GM12878 (cell line): ENCODE data around the gene LRRC75B. TPM values are rescaled to one million over a fixed set of nuclear protein-coding genes. Genes with fewer than 3 reads are reported as not detected.
"Not testable (repeated sequence)": the region's sequence is repeated elsewhere in the genome, so short reads cannot be mapped to it uniquely, and the experiment has no call there.

Experiments used
- ATAC-seq: fragments of 200-7000 bp; cut with Tn5 transposase; 3 replicates; pipeline ENCODE4 v1.9.1; 2020; ENCODE audit warnings: mild to moderate bottlenecking, moderate library complexity
- BruUV-seq: library from RNA; stranded (reverse); fragments of 400-500 nt; replicated peaks from 2 replicates; lab custom pipeline; 2021; lab: Mats Ljungman, UMichigan
- CTCF ChIA-PET: fragments of 300-600 bp; sonication (Branson Sonifier 250); formaldehyde crosslinking; extraction: SDS; loops from one replicate; lab custom pipeline; 2021; ENCODE audit warnings: inconsistent platforms; lab: Yijun Ruan, JAX
- POLR2A ChIA-PET: fragments of 350-600 bp; formaldehyde crosslinking; extraction: SDS; loops from one replicate; lab custom pipeline; 2021; ENCODE audit warnings: inconsistent platforms; lab: Charles Lee
- RAD21 ChIA-PET: fragments of 300-600 bp; sonication (Branson Sonifier 250); formaldehyde crosslinking; loops from one replicate; lab custom pipeline; 2023; ENCODE audit warnings: antibody characterized with exemption; ENCODE audit not compliant: unreplicated experiment; lab: Charles Lee
- SMC1A ChIA-PET: fragments of 300-600 bp; sonication (Branson Sonifier 250); formaldehyde crosslinking; loops from one replicate; lab custom pipeline; 2023; ENCODE audit not compliant: unreplicated experiment, uncharacterized antibody; lab: Charles Lee
- DNase-seq: peaks from one replicate; pipeline ENCODE4 v3.0.0-alpha.2; 2011; ENCODE audit warnings: low read depth, low spot score
- FAIRE-seq: peaks from 3 replicates; lab custom pipeline; 2011; peaks lifted over from hg19 to GRCh38; lab: Jason Lieb, UNC
- H2AFZ ChIP-seq: 2 replicates; pipeline ENCODE4 v1.6.0; 2011; ENCODE audit warnings: low read depth, low read length, control low read depth; ENCODE audit not compliant: control insufficient read depth
- H3K27ac ChIP-seq: 2 replicates; pipeline ENCODE4 v1.5.1; 2011; ENCODE audit warnings: control low read depth; ENCODE audit not compliant: control insufficient read depth, insufficient read depth
- H3K27me3 ChIP-seq, 2 experiments: replicated peaks in 1 of 2; 2 replicates each; pipeline versions ENCODE4 v1.6.0 to v1.6.1; 2011; ENCODE audit warnings: low read length in 1 of 2; ENCODE audit not compliant: control insufficient read depth in 2 of 2, insufficient read depth in 2 of 2
- H3K36me3 ChIP-seq, 2 experiments: 2 replicates each; pipeline ENCODE4 v1.5.1; 2011; ENCODE audit warnings: low read length in 1 of 2; ENCODE audit not compliant: control insufficient read depth in 2 of 2, insufficient read depth in 2 of 2
- H3K4me1 ChIP-seq: 2 replicates; pipeline ENCODE4 v1.6.1; 2011; ENCODE audit warnings: mild to moderate bottlenecking, low read length, moderate library complexity, mixed read lengths; ENCODE audit not compliant: control insufficient read depth, insufficient read depth
- H3K4me2 ChIP-seq: 2 replicates; pipeline ENCODE4 v1.6.0; 2011; ENCODE audit warnings: control low read depth; ENCODE audit not compliant: control insufficient read depth, insufficient read depth
- H3K4me3 ChIP-seq: fragments of 200-600 bp; sonication (generic); 2 replicates; pipeline ENCODE4 v1.5.1; 2016
- H3K79me2 ChIP-seq: 2 replicates; pipeline ENCODE4 v1.6.0; 2011; ENCODE audit warnings: low read length; ENCODE audit not compliant: control insufficient read depth, insufficient read depth
- H3K9ac ChIP-seq: 2 replicates; pipeline ENCODE4 v1.8.0; 2011; ENCODE audit warnings: low read length, control low read depth, mixed read lengths; ENCODE audit not compliant: control insufficient read depth, insufficient read depth
- H3K9me3 ChIP-seq: replicated peaks from 3 replicates; pipeline ENCODE4 v1.5.1; 2011; ENCODE audit warnings: mild to moderate bottlenecking, low read length; ENCODE audit not compliant: control insufficient read depth, insufficient read depth
- H4K20me1 ChIP-seq: 2 replicates; pipeline ENCODE4 v1.6.0; 2011; ENCODE audit not compliant: control insufficient read depth, insufficient read depth
- WGBS: methylation state at CpG from one replicate; pipeline ENCODE4 v1.1.6; 2016; ENCODE audit warnings: low lambda C conversion rate; ENCODE audit not compliant: insufficient replicate concordance, insufficient coverage; ENCODE audit errors: missing lambda C conversion rate; 5-methylcytosine and 5-hydroxymethylcytosine counted together
- in situ Hi-C: fragments of 300-500 bp; cut with MboI; formaldehyde crosslinking; loops from 9 replicates; pipeline ENCODE4 v1.14.3; 2018; ENCODE audit warnings: mixed read lengths
- intact Hi-C: fragments of 100-400 bp; cut with micrococcal nuclease; formaldehyde crosslinking; loops from one replicate; pipeline ENCODE4 v1.14.2; 2022; ENCODE audit not compliant: unreplicated experiment
- polyA plus RNA-seq, 11 experiments: library from polyadenylated mRNA; depleted of rRNA in 4 of 11; unstranded in 6 of 11; stranded (reverse) in 5 of 11; fragments of >200 nt; fragmentation: Nextera tagmentation in 4 of 11; fragmentation: Illumina TruSeq in 1 of 11; extraction: Ambion mirVana in 4 of 11; extraction: Trizol in 1 of 11; gene quantifications; 1 replicate in 1 of 11; 2 replicates in 10 of 11; pipeline versions ENCODE4 v1.2.1 to v1.2.3, GENCODE V29; 2011 to 2016; ENCODE audit warnings: inconsistent platforms in 2 of 11, missing spikeins in 2 of 11, low read depth in 1 of 11
- total RNA-seq, 4 experiments: library from RNA; depleted of rRNA in 3 of 4; stranded (reverse); fragments of >200 nt in 3 of 4; fragmentation: Illumina TruSeq in 1 of 4; extraction: Trizol in 1 of 4; gene quantifications; 2 replicates each; pipeline versions ENCODE4 v1.2.1 to v1.2.3, GENCODE V29; 2013 to 2021
- TF ChIP-seq, protein P1 (sequence below), 3 experiments: IDR thresholded peaks in 2 of 3; conservative IDR thresholded peaks in 1 of 3; 2 replicates each; pipeline ENCODE4 v1.5.1; 2011; ENCODE audit warnings: low read depth in 3 of 3, low read length in 3 of 3, mild to moderate bottlenecking in 3 of 3, control low read depth in 2 of 3, moderate library complexity in 2 of 3, inconsistent platforms in 1 of 3, mixed read lengths in 1 of 3; ENCODE audit not compliant: control insufficient read depth in 2 of 3, insufficient read depth in 1 of 3; ENCODE audit errors: extremely low read depth in 1 of 3

The LRRC75B gene
- total and polyA plus RNA-seq, 10 of the 15 experiments (the other 5 are each of a cell fraction or from before 2014, with no cell fraction given) = 0.09 to 0.98 (median 0.11) TPM; not detected in 3

DNA sequence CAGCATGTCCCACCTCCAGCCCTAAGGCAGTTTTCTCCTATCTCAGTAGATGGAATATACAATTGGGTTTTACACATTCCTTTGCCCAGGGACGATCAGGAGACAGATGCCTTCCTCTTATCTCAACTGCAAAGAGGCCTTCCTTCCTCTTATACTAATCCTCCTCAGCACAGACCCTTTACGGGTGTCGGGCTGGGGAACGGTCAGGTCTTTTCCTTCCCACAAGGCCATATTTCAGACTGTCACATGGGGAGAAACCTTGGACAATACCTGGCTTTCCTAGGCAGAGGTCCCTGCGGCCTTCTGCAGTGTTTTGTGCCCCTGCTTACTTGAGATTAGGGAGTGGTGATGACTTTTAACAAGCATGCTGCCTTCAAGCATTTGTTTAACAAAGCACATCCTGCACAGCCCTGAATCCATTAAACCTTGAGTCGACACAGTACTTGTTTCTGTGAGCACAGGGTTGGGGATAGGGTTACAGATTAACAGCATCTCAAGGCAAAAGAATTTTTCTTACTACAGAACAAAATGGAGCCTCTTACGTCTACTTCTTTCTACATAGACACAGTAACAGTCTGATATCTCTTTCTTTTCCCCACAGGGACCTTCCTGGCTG, 38.0 kb upstream of the LRRC75B start:
- BruUV-seq, ATAC-seq, FAIRE-seq, SMC1A ChIA-PET, H3K9me3 ChIP-seq, H3K9ac ChIP-seq, H3K4me2 ChIP-seq, H3K79me2 ChIP-seq, DNase-seq, H3K4me1 ChIP-seq, H3K27ac ChIP-seq, POLR2A ChIA-PET, H3K27me3 ChIP-seq, H4K20me1 ChIP-seq, RAD21 ChIA-PET, H3K4me3 ChIP-seq, in situ Hi-C loops, CTCF ChIA-PET, H2AFZ ChIP-seq, H3K36me3 ChIP-seq: not testable (repeated sequence)
- 34% methylated on average over 5 of the region's 7 CpGs for WGBS
- intact Hi-C loops = loop anchor here (10.0 kb wide), 1 partner anchor 124 kb away; no protein-coding TSS in a partner anchor

DNA sequence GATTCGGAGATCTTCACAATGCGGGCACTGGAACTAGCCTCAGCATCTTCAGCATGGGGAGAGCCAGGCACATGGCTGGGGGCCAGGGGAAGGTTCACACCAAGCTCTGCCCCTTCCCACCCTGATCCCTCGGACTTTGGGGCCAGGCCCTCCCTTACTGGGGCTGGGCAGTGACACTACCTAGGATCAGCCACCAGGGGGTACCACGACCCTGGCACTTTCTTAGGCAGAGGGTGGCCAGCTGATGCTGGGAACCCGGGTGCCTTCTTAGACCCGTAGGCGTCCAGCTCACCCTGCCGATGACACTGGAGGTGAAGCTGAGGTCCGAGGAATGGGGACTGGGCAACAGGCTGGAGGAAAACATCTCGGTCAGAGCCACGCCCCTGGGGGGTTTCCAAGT, 36.2 kb upstream of the LRRC75B start:
- H3K9me3 ChIP-seq, ATAC-seq, intact Hi-C loops, H3K27me3 ChIP-seq, H3K27ac ChIP-seq, FAIRE-seq, H3K36me3 ChIP-seq, H3K4me1 ChIP-seq, DNase-seq, BruUV-seq, H3K9ac ChIP-seq, H3K4me3 ChIP-seq, in situ Hi-C loops, H3K4me2 ChIP-seq, H2AFZ ChIP-seq, H4K20me1 ChIP-seq, H3K79me2 ChIP-seq, POLR2A ChIA-PET, SMC1A ChIA-PET: not testable (repeated sequence)
- ChIA-PET CTCF (interaction anchor here (0.8 to 1.1 kb wide), 4 partner anchors 8 to 130 kb away, joined by 3 read pairs; no protein-coding TSS in a partner anchor), RAD21 (interaction anchor here (0.6 kb wide), 1 partner anchor 128 kb away, joined by 3 read pairs; no protein-coding TSS in a partner anchor)
- WGBS = 27% methylated on average over 9 of the region's 11 CpGs
- TF ChIP-seq, protein P1, sequence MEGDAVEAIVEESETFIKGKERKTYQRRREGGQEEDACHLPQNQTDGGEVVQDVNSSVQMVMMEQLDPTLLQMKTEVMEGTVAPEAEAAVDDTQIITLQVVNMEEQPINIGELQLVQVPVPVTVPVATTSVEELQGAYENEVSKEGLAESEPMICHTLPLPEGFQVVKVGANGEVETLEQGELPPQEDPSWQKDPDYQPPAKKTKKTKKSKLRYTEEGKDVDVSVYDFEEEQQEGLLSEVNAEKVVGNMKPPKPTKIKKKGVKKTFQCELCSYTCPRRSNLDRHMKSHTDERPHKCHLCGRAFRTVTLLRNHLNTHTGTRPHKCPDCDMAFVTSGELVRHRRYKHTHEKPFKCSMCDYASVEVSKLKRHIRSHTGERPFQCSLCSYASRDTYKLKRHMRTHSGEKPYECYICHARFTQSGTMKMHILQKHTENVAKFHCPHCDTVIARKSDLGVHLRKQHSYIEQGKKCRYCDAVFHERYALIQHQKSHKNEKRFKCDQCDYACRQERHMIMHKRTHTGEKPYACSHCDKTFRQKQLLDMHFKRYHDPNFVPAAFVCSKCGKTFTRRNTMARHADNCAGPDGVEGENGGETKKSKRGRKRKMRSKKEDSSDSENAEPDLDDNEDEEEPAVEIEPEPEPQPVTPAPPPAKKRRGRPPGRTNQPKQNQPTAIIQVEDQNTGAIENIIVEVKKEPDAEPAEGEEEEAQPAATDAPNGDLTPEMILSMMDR (IDR thresholded peaks at IDR 0.05 in 2 of 3, conservative IDR thresholded peaks at IDR 0.05 in 1 of 3; ENCODE audit: control insufficient read depth in 2 of 3, extremely low read depth in 1 of 3, insufficient read depth in 1 of 3, low read depth in 3 of 3, low read length in 3 of 3) = peak; percentile 18 to 54 (median 23)

DNA sequence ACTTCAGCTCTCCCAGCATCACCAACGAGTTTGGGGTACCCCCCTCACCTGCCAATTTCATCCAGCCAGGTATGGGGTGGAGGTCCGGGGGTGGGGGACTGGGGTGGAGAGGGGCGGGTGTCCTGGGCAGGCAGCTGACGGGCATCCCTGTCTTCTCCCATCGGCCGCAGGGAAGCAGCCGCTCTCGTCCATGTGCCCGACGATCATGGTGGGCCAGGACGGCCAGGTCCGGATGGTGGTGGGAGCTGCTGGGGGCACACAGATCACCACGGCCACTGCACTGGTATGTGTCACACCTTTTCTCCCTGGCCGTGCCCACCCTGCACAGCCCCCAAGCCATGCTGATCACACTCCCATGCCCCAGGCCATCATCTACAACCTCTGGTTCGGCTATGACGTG, 35.0 kb upstream of the LRRC75B start:
- H3K79me2 ChIP-seq, H3K9me3 ChIP-seq, H3K27me3 ChIP-seq, DNase-seq, intact Hi-C loops, H4K20me1 ChIP-seq, SMC1A ChIA-PET, H3K27ac ChIP-seq, FAIRE-seq, H3K4me3 ChIP-seq, in situ Hi-C loops, H2AFZ ChIP-seq, H3K9ac ChIP-seq, H3K4me2 ChIP-seq, ATAC-seq, CTCF ChIA-PET, H3K4me1 ChIP-seq, H3K36me3 ChIP-seq, RAD21 ChIA-PET, POLR2A ChIA-PET, BruUV-seq: not testable (repeated sequence)
- WGBS = 75% methylated on average over 9 of the region's 16 CpGs
